GM23338 (cell line): ENCODE data around the gene CLASRP. TPM values are rescaled to one million over a fixed set of nuclear protein-coding genes. Genes with fewer than 3 reads are reported as not detected.

Experiments used
- ATAC-seq: fragments of 200-7000 bp; cut with Tn5 transposase; 3 replicates; pipeline ENCODE4 v1.9.1; 2020
- DNase-seq: peaks from one replicate; pipeline ENCODE4 v3.0.0-alpha.2; 2015; ENCODE audit warnings: low spot score
- H2AFZ ChIP-seq: fragments of 200-600 bp; sonication (generic); 2 replicates; pipeline ENCODE4 v1.8.0; 2016; ENCODE audit warnings: antibody characterized with exemption, mild to moderate bottlenecking, moderate library complexity
- H3F3A ChIP-seq: fragments of 200-600 bp; sonication (generic); replicated peaks from 2 replicates; pipeline ENCODE4 v1.8.0; 2017; ENCODE audit warnings: antibody characterized with exemption, mixed run types, low read depth
- H3K27ac ChIP-seq: fragments of 200-600 bp; sonication (generic); 2 replicates; pipeline ENCODE4 v1.6.1; 2016; ENCODE audit warnings: low read depth
- H3K27me3 ChIP-seq: fragments of 200-600 bp; sonication (generic); 2 replicates; pipeline ENCODE4 v1.8.0; 2016; ENCODE audit warnings: mild to moderate bottlenecking, mixed run types, moderate library complexity; ENCODE audit not compliant: insufficient read depth
- H3K36me3 ChIP-seq: fragments of 200-600 bp; sonication (generic); 2 replicates; pipeline ENCODE4 v1.8.0; 2016; ENCODE audit warnings: mild to moderate bottlenecking; ENCODE audit not compliant: insufficient read depth
- H3K4me1 ChIP-seq: fragments of 200-600 bp; sonication (generic); 2 replicates; pipeline ENCODE4 v1.8.0; 2016; ENCODE audit warnings: mild to moderate bottlenecking, moderate library complexity; ENCODE audit not compliant: insufficient read depth
- H3K4me2 ChIP-seq: fragments of 200-600 bp; sonication (generic); 2 replicates; pipeline ENCODE4 v1.7.1; 2017; ENCODE audit warnings: mixed run types
- H3K4me3 ChIP-seq: fragments of 200-600 bp; sonication (generic); 2 replicates; pipeline ENCODE4 v1.6.1; 2016; ENCODE audit warnings: mixed run types
- H3K79me2 ChIP-seq: fragments of 200-600 bp; sonication (generic); replicated peaks from 2 replicates; pipeline ENCODE4 v1.8.0; 2017; ENCODE audit warnings: mild to moderate bottlenecking; ENCODE audit not compliant: insufficient read depth
- H3K9me2 ChIP-seq: fragments of 200-600 bp; sonication (generic); 2 replicates; pipeline ENCODE4 v1.8.0; 2017; ENCODE audit not compliant: insufficient read depth
- H4K20me1 ChIP-seq: fragments of 200-600 bp; sonication (generic); replicated peaks from 2 replicates; pipeline ENCODE4 v1.8.0; 2017; ENCODE audit warnings: mild to moderate bottlenecking; ENCODE audit not compliant: insufficient read depth
- H3K27ac Mint-ChIP-seq: 2 replicates; pipeline ENCODE4 v1.8.0; 2020; ENCODE audit warnings: inconsistent platforms, mild to moderate bottlenecking, moderate library complexity, mixed read lengths
- H3K27me3 Mint-ChIP-seq: 3 replicates; pipeline ENCODE4 v1.8.0; 2022; ENCODE audit warnings: low read depth, mild to moderate bottlenecking, moderate library complexity, mixed read lengths, inconsistent platforms; ENCODE audit not compliant: insufficient read depth, poor library complexity
- H3K36me3 Mint-ChIP-seq: 3 replicates; pipeline ENCODE4 v1.8.0; 2021; ENCODE audit warnings: low read depth, mild to moderate bottlenecking, inconsistent platforms, moderate library complexity, mixed read lengths
- H3K4me1 Mint-ChIP-seq: 3 replicates; pipeline ENCODE4 v1.8.0; 2020; ENCODE audit warnings: mild to moderate bottlenecking, inconsistent platforms, mixed read lengths
- H3K4me3 Mint-ChIP-seq: 3 replicates; pipeline ENCODE4 v1.8.0; 2021; ENCODE audit warnings: moderate library complexity, mild to moderate bottlenecking, inconsistent platforms, mixed read lengths
- H3K9me3 Mint-ChIP-seq: 3 replicates; pipeline ENCODE4 v1.8.0; 2020; ENCODE audit warnings: moderate library complexity, mild to moderate bottlenecking, inconsistent platforms, mixed read lengths
- CREB1 ChIP-seq: fragments of 250-450 bp; sonication (Bioruptor Pico); IDR thresholded peaks from 2 replicates; pipeline ENCODE4 v1.5.0; 2020; ENCODE audit warnings: low read depth, mild to moderate bottlenecking, moderate library complexity
- CTCF ChIP-seq, 2 experiments: fragments of 200-600 bp in 1 of 2; sonication (generic) in 1 of 2; conservative IDR thresholded peaks; 2 replicates each; pipeline versions ENCODE4 v1.5.1 to v1.6.1; 2016 to 2017; ENCODE audit warnings: antibody characterized with exemption in 2 of 2, low read depth in 2 of 2, mild to moderate bottlenecking in 2 of 2, moderate library complexity in 1 of 2
- ETS1 ChIP-seq: IDR thresholded peaks from 2 replicates; pipeline ENCODE4 v1.6.1; 2016; ENCODE audit warnings: antibody characterized with exemption
- JUNB ChIP-seq: IDR thresholded peaks from one replicate; pipeline ENCODE4 v1.6.1; 2016; ENCODE audit warnings: antibody characterized with exemption; ENCODE audit not compliant: unreplicated experiment
- NANOG ChIP-seq: IDR thresholded peaks from 2 replicates; pipeline ENCODE4 v1.6.1; 2016; ENCODE audit warnings: antibody characterized with exemption, borderline replicate concordance
- STAT1 ChIP-seq: IDR thresholded peaks from one replicate; pipeline ENCODE4 v1.6.1; 2016; ENCODE audit warnings: antibody characterized with exemption; ENCODE audit not compliant: unreplicated experiment
- ZNF331 ChIP-seq: fragments of 250-450 bp; sonication (Bioruptor Pico); IDR thresholded peaks from 2 replicates; pipeline ENCODE4 v1.5.0; 2020; ENCODE audit warnings: low read depth, mild to moderate bottlenecking, moderate library complexity
- ZNF462 ChIP-seq: fragments of 250-450 bp; sonication (Bioruptor Pico); IDR thresholded peaks from 2 replicates; pipeline ENCODE4 v1.5.0; 2020; ENCODE audit warnings: mild to moderate bottlenecking, moderate library complexity
- polyA plus RNA-seq: library from polyadenylated mRNA; unstranded; fragments of >200 nt; fragmentation: Nextera tagmentation; extraction: Ambion mirVana; gene quantifications from 2 replicates; pipeline ENCODE4 v1.2.1, GENCODE V29; 2016
- total RNA-seq: library from RNA; depleted of rRNA; stranded (reverse); fragments of >200 nt; shearing (Covaris generic); gene quantifications from 2 replicates; pipeline ENCODE4 v1.2.3, GENCODE V29; 2014

The CLASRP gene
- total and polyA plus RNA-seq, 2 experiments from 2014 or later, result 27.1 to 78.7 TPM

GRCh38 chr19:45019187-45019586, 19.7 kb upstream of the CLASRP start (continued):
- TF ChIP-seq ZNF462 (CRISPR knock-in tag) (no peak), ETS1 (no peak)

GRCh38 chr19:45020071-45020470, 18.8 kb upstream of the CLASRP start:
- Mint-ChIP-seq H3K36me3 (peaks cover 6% of the 10 kb centered on the region; the same call in 2 of the 3 replicates), H3K4me1 (peaks cover 6% of the 10 kb centered on the region; the same call in 2 of the 3 replicates), H3K27me3 (peaks cover 6% of the 10 kb centered on the region), H3K4me3 (no peak overlapping the region), H3K27ac (no peak overlapping the region), H3K9me3 (no peaks in the 10 kb centered on the region)
- H3K4me2 ChIP-seq, result no peak overlapping the region
- no peaks in the 10 kb centered on the region for H3K4me1 ChIP-seq
- H3K27me3 ChIP-seq, result no peaks in the 10 kb centered on the region
- DNase-seq, result no peak
- no peak for ATAC-seq
- H3K79me2 ChIP-seq, result no peaks in the 10 kb centered on the region
- H3K27ac ChIP-seq, result no peak overlapping the region
- no peaks in the 10 kb centered on the region for H3K36me3 ChIP-seq
- no peaks in the 10 kb centered on the region for H3K9me2 ChIP-seq
- peaks cover 3% of the 10 kb centered on the region; the same call in 1 of the 2 replicates for H4K20me1 ChIP-seq
- H3K4me3 ChIP-seq, result no peak overlapping the region
- no peaks in the 10 kb centered on the region; the same call in 1 of the 2 replicates for H3F3A ChIP-seq
- H2AFZ ChIP-seq, result no peak overlapping the region
- no peak for TF ChIP-seq STAT1
- no peak for TF ChIP-seq CREB1 (CRISPR knock-in tag)
- no peak for TF ChIP-seq ZNF331 (CRISPR knock-in tag)
- TF ChIP-seq CTCF (conservative IDR thresholded peaks at IDR 0.05; ENCODE audit: low read depth in 2 of 2), result no peak
- TF ChIP-seq JUNB, result no peak
- no peak for TF ChIP-seq NANOG
